ENCODE results near the gene JAK1. TPM values are rescaled to one million over a fixed set of nuclear protein-coding genes. Genes with fewer than 3 reads are reported as not detected.

Gene JAK1
- total and polyA plus RNA-seq, 2 experiments from 2014 or later: 8.0 to 19.5 TPM

GRCh38 chr1:64878931-64879611 is 87.3 kb downstream of the JAK1 start (continued):
- TF ChIP-seq, protein P1, sequence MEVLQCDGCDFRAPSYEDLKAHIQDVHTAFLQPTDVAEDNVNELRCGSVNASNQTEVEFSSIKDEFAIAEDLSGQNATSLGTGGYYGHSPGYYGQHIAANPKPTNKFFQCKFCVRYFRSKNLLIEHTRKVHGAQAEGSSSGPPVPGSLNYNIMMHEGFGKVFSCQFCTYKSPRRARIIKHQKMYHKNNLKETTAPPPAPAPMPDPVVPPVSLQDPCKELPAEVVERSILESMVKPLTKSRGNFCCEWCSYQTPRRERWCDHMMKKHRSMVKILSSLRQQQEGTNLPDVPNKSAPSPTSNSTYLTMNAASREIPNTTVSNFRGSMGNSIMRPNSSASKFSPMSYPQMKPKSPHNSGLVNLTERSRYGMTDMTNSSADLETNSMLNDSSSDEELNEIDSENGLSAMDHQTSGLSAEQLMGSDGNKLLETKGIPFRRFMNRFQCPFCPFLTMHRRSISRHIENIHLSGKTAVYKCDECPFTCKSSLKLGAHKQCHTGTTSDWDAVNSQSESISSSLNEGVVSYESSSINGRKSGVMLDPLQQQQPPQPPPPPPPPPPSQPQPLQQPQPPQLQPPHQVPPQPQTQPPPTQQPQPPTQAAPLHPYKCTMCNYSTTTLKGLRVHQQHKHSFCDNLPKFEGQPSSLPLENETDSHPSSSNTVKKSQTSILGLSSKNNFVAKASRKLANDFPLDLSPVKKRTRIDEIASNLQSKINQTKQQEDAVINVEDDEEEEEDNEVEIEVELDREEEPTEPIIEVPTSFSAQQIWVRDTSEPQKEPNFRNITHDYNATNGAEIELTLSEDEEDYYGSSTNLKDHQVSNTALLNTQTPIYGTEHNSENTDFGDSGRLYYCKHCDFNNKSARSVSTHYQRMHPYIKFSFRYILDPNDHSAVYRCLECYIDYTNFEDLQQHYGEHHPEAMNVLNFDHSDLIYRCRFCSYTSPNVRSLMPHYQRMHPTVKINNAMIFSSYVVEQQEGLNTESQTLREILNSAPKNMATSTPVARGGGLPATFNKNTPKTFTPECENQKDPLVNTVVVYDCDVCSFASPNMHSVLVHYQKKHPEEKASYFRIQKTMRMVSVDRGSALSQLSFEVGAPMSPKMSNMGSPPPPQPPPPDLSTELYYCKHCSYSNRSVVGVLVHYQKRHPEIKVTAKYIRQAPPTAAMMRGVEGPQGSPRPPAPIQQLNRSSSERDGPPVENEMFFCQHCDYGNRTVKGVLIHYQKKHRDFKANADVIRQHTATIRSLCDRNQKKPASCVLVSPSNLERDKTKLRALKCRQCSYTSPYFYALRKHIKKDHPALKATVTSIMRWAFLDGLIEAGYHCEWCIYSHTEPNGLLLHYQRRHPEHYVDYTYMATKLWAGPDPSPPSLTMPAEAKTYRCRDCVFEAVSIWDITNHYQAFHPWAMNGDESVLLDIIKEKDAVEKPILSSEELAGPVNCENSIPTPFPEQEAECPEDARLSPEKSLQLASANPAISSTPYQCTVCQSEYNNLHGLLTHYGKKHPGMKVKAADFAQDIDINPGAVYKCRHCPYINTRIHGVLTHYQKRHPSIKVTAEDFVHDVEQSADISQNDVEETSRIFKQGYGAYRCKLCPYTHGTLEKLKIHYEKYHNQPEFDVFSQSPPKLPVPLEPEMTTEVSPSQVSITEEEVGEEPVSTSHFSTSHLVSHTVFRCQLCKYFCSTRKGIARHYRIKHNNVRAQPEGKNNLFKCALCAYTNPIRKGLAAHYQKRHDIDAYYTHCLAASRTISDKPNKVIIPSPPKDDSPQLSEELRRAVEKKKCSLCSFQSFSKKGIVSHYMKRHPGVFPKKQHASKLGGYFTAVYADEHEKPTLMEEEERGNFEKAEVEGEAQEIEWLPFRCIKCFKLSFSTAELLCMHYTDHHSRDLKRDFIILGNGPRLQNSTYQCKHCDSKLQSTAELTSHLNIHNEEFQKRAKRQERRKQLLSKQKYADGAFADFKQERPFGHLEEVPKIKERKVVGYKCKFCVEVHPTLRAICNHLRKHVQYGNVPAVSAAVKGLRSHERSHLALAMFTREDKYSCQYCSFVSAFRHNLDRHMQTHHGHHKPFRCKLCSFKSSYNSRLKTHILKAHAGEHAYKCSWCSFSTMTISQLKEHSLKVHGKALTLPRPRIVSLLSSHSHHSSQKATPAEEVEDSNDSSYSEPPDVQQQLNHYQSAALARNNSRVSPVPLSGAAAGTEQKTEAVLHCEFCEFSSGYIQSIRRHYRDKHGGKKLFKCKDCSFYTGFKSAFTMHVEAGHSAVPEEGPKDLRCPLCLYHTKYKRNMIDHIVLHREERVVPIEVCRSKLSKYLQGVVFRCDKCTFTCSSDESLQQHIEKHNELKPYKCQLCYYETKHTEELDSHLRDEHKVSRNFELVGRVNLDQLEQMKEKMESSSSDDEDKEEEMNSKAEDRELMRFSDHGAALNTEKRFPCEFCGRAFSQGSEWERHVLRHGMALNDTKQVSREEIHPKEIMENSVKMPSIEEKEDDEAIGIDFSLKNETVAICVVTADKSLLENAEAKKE (CRISPR knock-in tag; IDR thresholded peaks at IDR 0.05): no peak
- TF ChIP-seq CREB1 (CRISPR knock-in tag; IDR thresholded peaks at IDR 0.05; ENCODE audit: low read depth): no peak
- TF ChIP-seq STAT1 (IDR thresholded peaks at IDR 0.05; ENCODE audit: unreplicated experiment): no peak
- TF ChIP-seq EZH2phosphoT487 (IDR thresholded peaks at IDR 0.05; ENCODE audit: unreplicated experiment): no peak
- no peak for TF ChIP-seq ETS1 (IDR thresholded peaks at IDR 0.05)

- DNase-seq (ENCODE audit: low spot score) (no peak), ATAC-seq (no peak)
- no peaks in the 10 kb centered on the region for H3F3A ChIP-seq (replicated peaks; ENCODE audit: low read depth)
- Mint-ChIP-seq H3K36me3 (ENCODE audit: low read depth) (no peaks in the 10 kb centered on the region), H3K4me3 (no peak overlapping the region), H3K4me1 (peaks cover 16% of the 10 kb centered on the region), H3K27me3 (ENCODE audit: insufficient read depth, low read depth, poor library complexity) (peaks cover 2% of the 10 kb centered on the region), H3K9me3 (no peaks in the 10 kb centered on the region), H3K27ac (no peak overlapping the region)
- H2AFZ ChIP-seq: no peak overlapping the region
- peaks cover 5% of the 10 kb centered on the region; the same call in 1 of the 2 replicates for H4K20me1 ChIP-seq (replicated peaks; ENCODE audit: insufficient read depth)
- H3K27ac ChIP-seq (ENCODE audit: low read depth): peak overlapping the region; percentile 67; the same call in 1 of the 2 replicates
- no peaks in the 10 kb centered on the region for H3K27me3 ChIP-seq (ENCODE audit: insufficient read depth)
- H3K4me1 ChIP-seq (ENCODE audit: insufficient read depth): peaks cover 9% of the 10 kb centered on the region
- no peak for TF ChIP-seq ETS1 (IDR thresholded peaks at IDR 0.05)
- TF ChIP-seq EZH2phosphoT487 (IDR thresholded peaks at IDR 0.05; ENCODE audit: unreplicated experiment): no peak
- no peak for TF ChIP-seq STAT1 (IDR thresholded peaks at IDR 0.05; ENCODE audit: unreplicated experiment)
- TF ChIP-seq JUNB (IDR thresholded peaks at IDR 0.05; ENCODE audit: unreplicated experiment): no peak
- TF ChIP-seq NANOG (IDR thresholded peaks at IDR 0.05; ENCODE audit: borderline replicate concordance): no peak
- TF ChIP-seq, protein P2, sequence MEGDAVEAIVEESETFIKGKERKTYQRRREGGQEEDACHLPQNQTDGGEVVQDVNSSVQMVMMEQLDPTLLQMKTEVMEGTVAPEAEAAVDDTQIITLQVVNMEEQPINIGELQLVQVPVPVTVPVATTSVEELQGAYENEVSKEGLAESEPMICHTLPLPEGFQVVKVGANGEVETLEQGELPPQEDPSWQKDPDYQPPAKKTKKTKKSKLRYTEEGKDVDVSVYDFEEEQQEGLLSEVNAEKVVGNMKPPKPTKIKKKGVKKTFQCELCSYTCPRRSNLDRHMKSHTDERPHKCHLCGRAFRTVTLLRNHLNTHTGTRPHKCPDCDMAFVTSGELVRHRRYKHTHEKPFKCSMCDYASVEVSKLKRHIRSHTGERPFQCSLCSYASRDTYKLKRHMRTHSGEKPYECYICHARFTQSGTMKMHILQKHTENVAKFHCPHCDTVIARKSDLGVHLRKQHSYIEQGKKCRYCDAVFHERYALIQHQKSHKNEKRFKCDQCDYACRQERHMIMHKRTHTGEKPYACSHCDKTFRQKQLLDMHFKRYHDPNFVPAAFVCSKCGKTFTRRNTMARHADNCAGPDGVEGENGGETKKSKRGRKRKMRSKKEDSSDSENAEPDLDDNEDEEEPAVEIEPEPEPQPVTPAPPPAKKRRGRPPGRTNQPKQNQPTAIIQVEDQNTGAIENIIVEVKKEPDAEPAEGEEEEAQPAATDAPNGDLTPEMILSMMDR (conservative IDR thresholded peaks at IDR 0.05; ENCODE audit: low read depth in 2 of 2): no peak
- TF ChIP-seq EZH2 (IDR thresholded peaks at IDR 0.05; ENCODE audit: low read depth, unreplicated experiment): no peak
- TF ChIP-seq CREB1 (CRISPR knock-in tag; IDR thresholded peaks at IDR 0.05; ENCODE audit: low read depth): no peak
- no peak overlapping the region for H3K4me2 ChIP-seq
- H3K9me2 ChIP-seq (ENCODE audit: insufficient read depth): no peaks in the 10 kb centered on the region
- H3K4me3 ChIP-seq: no peak overlapping the region
- no peaks in the 10 kb centered on the region for H3K79me2 ChIP-seq (replicated peaks; ENCODE audit: insufficient read depth)
- no peaks in the 10 kb centered on the region for H3K36me3 ChIP-seq (ENCODE audit: insufficient read depth)
Observed at GRCh38 chr1:64878090-64878489, 88.3 kb downstream of the JAK1 start.

Data from GM23338 (cell line).